GM19467 (cell line): ENCODE results near the gene CDKN2D.
"Not testable (repeated sequence)": the region's sequence is repeated elsewhere in the genome, so short reads cannot be mapped to it uniquely, and the experiment has no call there.

Source experiments
- ATAC-seq: cut with Tn5 transposase; IDR thresholded peaks from one replicate; pipeline ENCODE4 v1.9.1; 2021; ENCODE audit warnings: mild to moderate bottlenecking, moderate library complexity; ENCODE audit not compliant: unreplicated experiment

The CDKN2D gene

DNA sequence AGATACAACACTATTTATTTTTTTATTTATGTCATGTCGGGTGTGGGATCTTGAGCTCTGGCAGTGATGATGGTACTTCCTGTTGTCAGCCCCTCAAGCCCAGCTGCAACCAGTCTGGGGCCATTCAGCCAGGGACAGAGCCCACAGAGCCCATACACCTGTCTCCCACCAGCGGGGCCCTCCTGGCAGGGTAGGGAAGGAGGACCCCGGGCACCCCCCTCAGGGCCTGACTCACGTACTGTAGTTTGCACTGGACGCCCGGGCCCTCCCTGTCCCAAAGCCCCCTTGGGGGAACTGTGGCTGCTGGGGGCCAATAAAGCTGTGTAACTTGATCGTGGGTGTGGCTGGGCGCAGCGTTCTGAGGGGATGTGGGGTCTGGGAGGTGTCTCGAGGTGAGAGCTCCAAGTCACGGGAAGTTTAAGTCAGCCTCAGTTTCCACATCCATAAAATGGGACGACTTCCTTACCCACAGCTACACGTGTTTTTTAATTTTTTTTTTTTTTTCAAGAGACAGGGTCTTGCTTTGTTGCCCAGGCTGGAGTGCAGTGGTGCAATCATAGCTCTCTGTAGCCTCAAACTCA is 15.6 kb downstream of the CDKN2D start:
- ATAC-seq, result no peak

DNA sequence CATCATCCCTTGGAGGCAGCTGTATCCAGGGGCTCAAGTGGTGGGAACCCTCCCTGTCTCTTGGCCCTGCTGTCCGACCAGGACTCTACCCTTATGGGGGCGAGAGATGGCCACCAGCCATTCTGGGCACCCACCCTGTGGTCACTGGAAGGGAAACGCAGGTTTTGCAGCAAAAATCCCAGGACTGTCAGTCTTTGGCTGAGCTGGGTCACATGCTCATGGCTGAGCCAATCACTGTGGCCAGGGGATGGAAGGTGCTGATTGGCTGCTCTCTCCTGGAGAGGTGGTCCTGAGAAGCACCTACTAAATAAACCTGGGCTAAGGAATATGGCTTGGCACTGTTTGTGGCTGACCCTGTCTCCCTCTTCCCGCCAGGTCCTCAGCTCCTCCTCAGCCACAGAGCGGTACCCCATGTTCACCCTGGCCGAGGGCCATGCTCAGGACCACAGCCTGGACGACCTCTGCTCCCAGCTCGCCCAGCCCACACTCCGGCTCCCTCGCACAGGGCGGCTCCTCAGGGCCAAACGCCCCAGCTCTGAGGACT is 16.2 kb downstream of the CDKN2D start:
- ATAC-seq, result no peak

DNA sequence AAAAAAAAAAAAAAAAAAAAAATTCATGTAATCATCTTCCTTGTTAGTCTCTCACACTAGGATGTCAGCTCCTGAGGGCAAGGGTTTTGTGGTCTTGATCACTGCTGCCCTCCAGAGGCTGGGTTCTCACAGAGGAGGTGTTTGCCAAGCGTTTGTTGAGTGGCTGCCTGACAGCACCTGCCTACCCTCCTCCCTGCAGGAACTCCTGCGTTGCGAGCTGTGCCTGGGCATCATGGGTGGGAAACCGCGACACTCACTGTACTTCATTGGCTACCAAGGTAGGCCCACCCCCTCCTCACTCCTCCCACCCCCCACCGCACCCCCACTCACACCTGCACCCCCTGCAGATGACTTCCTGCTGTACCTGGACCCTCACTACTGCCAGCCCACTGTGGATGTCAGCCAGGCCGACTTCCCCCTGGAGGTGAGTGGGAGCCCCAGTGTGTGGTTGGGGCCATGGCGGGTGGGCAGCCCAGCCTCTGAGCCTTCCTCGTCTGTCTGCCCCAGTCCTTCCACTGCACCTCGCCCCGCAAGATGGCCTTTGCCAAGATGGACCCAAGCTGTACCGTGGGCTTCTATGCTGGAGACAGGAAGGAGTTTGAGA is 17.0 kb downstream of the CDKN2D start:
- no peak for ATAC-seq

DNA sequence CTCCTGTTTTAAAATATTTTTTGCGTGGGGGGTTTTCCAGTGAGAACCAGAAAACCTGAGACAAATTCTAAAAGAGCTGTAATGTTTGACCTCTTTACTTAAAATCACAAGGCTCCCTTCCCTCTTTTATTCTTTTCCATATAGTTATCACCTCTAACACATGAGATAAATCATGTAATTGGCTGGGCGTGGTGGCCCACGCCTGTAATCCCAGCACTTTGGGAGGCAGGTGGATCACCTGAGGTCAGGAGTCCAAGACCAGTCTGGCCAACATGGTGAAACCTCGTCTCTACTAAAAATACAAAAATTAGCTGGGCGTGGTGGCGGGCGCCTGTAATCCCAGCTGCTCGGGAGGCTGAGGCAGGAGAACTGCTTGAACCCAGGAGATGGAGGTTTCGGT is 17.8 kb downstream of the CDKN2D start:
- ATAC-seq, result not testable (repeated sequence)

DNA sequence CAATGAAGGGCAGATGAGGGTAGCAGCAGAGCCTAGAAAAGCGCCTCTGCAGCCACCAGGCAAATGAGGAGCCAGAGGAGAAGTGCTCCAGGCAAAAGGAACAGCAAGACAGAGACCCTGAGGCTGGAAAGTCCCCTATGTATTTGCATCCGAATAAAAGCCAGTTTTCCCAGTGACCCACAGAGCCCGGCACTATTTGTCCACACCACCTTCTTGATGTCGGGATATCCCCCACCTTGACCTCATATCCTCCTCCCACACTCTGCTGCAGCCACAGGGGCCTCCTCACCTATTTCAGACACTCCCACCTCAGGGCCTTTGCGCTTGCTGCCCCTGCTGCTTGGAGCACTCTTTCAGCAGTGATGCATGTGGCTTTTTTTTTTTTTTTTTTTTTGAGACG is 18.4 kb downstream of the CDKN2D start:
- no peak for ATAC-seq

DNA sequence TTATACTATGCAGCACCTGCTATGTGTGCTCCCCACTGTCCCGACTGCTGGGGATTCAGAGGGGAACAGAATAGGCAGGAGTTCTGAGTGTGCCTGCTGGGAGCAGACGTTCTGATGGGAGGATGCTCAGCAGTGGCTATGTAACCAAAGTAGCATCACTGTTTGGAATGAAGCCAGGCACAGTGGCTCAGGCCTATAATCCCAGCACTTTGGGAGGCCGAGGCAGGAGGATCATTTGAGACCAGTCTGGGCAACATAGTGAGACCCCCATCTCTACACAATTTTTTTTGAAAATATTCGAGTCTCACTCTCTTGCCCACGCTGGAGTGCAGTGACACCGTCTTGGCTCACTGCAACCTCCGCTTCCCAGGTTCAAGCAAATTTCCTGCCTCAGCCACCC is 19.0 kb downstream of the CDKN2D start:
- ATAC-seq, result no peak

DNA sequence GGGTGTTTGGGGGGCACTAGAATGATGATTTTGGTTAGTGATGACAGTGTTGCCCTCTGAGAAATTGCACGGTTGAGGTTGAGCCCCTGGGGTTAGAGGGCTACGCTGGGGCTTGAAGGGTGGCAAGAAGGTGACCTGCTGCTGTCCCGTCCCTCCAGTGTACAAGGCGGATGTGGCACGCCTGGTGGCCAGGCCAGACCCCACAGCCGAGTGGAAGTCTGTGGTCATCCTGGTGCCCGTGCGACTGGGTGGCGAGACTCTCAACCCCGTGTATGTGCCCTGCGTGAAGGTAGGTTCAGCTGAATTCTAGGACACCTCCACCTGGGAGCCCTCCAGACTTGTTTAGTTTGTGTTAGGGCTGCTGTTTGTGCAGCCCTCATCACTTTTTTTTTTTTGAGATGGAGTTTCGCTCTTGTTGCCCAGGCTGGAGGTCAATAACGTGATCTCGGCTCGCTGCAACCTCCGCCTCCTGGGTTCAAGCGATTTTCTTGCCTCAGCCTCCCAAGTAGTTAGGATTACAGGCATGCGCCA is 20.0 kb downstream of the CDKN2D start:
- no peak for ATAC-seq

DNA sequence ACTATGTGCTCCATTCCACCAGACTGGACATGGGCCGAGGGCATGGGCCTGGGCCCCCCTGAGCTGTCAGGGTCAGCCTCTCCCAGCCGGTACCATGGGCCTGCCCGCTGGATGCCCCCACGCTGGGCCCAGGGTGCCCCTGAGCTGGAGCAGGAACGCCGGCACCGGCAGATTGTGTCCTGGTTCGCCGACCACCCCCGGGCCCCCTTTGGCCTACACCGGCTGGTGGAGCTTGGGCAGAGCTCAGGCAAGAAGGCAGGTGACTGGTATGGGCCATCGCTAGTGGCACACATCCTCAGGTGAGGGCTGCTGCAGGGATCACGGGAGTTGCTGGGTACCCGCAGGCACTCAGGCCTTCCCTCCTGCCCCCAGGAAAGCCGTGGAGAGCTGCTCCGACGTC is 22.0 kb downstream of the CDKN2D start:
- no peak for ATAC-seq

DNA sequence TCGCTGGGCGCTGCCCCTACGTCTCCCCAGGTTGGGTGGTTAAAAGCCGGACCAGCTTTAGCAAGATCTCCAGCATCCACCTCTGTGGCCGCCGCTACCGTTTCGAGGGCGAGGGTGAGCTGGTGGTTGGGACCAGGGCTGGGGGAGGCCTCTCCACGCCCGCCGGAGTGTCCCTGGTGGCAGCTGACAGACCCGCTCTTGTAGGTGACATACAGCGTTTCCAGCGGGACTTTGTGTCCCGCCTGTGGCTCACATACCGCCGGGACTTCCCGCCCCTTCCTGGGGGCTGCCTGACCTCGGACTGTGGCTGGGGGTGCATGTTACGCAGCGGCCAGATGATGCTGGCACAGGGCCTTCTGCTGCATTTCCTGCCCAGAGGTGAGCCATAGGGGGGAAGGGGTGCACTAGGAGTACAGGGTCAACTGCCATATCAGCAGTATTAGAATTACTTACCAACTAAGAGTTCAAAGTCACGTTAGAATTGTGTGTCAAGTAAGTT is 24.0 kb downstream of the CDKN2D start:
- no peak for ATAC-seq

DNA sequence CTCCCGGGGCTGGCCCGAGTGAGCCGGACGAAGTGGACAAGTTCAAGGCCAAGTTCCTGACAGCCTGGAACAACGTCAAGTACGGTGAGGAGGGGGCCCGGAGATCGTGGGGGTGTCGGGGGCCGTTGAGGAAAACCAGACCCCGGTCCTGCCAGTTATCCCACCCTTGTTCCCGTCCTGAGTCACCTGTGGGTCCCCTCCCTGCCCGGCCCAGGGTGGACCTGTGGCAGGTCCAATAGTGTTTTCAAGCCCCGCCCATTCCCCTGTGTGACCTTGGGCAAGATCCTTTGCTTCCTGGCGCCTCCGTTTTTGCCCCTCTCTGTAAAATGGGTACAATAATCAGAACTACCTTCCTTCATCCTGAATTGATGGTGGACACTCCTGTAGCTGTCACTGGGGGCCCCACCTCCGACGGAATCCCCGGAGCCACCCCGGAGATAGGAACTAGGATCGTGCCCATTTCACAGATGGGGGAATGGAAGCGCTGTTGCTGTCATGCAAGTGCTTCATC is 24.5 kb downstream of the CDKN2D start:
- ATAC-seq, result no peak

DNA sequence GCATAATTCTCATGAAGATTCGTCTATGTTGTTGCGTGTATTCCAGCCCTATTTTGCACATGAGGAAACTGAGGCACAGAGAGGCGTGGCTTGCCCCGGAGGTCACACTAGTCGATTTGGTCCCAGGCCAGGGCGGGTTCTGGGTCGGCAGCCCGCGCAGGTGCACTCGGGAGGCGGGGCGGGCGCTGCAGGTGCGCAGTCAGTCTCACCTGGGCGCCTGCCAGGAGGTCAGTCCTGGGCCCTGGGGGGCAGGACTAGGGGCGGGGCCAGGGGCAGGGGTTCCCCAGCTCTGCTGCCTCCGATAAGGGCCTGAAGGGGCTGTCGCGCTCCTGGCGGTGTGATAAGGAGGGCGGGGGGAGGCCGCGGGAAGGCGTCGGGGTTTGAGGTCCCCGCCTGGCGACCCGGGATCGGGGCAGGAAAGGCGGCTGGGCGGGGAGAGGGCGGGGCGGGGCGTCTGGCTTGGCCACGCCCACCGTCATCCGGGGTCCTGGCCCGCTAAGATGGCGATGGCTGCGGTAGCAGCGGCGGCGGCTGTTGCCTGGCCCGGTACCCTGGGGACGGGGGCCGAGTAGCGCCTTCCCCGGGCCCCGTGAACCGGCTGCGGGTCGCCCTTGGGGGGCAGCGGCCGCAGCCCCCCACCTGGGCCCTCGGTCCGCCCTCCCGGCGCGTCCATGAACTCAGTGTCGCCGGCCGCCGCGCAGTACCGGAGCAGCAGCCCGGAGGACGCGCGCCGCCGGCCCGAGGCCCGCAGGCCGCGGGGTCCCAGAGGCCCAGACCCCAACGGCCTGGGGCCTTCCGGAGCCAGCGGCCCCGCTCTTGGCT is 25.1 kb downstream of the CDKN2D start, which contains the start of gene ATG4D:
ATG4D (plus strand) TSS at position 485 of the 822 bp plus-strand sequence; CDS start at position 672, 187 bp downstream.
- ATAC-seq, result no peak

DNA sequence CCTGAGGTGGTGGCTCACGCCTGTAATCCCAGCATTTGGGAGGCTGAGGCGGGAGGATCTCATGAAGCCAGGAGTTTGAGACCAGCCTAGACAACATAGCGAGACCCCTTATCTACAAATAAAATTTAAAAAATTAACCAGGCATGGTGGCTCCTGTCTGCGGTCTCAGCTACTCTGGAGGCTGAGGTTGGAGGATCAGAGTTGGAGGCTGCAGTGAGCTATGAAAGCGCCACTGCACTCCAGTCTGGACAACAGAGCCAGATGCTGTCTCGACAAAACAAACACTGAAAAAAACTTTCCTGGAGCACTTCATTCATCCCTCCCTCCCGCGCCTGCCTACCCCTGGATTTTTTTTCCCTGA is 25.7 kb downstream of the CDKN2D start:
- ATAC-seq, result no peak

DNA sequence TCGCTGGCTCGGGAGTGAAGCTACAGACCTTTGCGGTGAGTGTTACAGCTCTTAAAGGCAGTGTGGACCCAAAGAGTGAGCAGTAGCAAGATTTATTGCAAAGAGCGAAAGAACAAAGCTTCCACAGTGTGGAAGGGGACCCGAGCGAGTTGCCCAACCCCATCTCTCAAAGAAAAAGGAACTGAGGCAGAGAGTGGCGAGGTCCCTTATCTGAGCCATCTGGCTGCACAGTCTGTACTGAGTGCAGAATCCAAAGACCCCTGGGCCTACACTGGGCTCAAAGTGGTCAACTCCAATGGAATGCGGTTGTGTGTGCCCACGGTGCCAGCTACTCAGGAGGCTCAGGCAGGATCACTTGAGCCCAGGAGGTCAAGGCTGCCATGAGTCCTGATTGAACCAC is 29.8 kb downstream of the CDKN2D start:
- not testable (repeated sequence) for ATAC-seq

DNA sequence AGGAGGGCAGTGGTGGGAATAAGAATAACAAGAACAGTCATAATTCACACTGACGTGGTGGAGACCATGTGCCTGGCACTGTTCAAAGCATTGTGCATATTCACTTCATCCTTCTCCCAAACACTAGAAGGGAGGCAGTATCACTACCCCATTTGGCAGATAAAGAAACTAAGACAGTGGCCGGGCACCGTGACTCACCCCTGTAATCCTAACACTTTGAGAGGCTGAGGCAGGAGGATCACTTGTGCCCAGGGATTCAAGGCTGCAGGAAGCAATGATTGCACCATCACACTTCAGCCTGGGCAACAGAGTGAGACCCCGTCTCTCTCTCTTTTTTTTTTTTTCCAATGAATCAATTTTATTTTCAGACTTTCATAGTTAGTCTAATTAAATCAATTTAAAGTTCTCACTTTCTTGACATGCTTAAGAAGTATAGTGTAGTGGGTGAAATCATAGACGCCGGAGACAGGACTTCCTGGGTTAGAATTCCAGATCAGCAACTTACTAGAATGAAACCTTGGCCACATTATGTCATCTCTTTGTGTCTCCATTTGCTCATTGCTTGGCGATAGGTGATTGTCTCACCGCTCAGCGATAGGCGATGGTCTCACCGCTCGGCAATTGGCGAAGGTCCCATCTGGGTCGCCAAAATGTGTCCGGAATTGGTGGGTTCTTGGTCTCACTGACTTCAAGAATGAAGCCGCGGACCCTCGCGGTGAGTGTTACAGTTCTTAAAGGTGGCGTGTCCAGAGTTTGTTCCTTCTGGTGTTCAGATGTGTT is 30.4 kb downstream of the CDKN2D start:
- ATAC-seq, result no peak

DNA sequence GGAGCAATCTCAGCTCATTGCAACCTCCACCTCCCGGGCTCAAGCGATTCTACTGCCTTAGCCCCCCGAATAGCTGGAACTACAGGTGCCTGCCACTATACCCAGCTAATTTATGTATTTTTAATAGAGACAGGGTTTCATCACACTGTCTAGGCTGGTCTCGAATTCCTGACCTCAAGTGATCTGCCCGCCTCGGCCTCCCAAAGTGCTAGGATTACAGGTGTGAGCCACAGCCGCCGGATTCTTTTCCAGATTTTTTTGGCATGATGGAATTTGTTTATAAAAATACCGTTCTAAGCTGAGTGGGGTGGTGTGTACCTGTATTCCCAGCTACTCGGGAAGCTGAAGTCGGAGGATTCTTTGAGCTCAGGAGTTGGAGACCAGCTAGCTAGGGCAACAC is 31.1 kb downstream of the CDKN2D start:
- ATAC-seq, result no peak

DNA sequence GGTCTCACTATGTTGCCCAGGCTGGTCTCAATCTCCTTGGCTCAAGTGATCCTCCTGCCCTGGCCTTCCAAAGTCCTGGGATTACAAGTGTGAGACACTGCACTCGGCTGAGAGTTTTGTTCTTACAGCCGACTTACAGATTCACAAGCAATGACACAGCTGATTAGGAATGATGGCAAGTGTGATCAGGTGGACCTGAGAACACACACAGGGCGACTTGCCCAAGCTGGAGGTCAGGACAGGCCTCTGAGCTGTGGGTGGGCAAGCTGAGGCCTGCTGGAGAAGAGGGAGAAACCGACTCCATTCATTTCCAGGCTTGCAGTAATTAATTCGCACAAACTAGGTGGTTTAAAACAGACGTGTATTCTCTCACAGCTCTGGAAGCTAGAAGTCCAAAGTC is 33.2 kb downstream of the CDKN2D start:
- ATAC-seq, result no peak

DNA sequence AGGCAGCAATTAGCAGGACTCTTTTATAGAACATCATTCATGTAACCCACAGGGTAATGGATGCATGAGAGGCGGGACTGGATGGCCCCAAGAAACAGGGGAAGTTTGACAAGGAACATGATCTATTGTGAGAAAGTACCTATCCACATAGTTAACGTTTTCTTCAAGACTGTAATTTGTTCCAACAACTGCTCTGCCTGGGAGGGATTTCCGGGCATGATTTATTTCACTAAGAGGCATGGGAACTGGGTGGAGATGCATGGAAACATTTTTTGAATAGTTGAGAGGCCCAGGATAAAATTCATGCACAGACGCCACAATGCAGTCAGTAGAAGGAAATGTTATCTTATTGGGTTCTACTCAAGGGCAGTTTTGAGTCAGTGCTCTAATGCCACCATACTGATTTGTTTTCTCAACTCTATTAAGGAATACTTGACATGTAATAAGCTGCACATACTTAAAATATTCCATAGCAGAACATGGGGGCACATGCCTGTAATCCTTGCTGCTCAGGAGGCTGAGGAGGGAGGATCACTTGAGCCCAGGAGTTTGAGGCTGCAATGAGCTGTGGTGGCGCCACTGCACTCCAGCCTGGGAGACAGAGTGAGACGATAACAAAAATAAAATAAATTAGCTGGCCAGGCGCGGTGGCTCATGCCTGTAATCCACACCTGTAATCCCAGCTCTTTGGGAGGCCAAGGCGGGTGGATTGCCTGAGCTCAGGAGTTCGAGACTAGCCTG is 35.0 kb downstream of the CDKN2D start:
- no peak for ATAC-seq

DNA sequence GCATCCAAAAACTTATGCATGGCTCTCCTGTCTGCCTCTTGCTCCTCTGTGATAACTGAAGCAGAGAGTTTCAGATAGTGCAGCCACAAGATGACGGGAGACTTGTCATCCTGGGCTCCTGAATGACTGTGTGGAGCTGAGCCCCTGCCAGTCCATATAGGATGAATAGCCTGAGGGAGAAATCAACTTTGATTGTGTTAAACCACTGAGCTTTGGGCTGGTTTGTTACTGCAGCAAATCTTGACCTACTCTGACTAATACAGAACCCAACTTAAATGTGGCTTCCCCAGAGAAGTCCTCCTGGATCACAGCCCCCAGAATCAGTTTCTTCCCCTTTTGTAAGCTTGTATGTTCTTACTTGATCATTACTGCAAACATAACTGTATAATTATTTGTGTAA is 36.3 kb downstream of the CDKN2D start:
- ATAC-seq, result no peak

DNA sequence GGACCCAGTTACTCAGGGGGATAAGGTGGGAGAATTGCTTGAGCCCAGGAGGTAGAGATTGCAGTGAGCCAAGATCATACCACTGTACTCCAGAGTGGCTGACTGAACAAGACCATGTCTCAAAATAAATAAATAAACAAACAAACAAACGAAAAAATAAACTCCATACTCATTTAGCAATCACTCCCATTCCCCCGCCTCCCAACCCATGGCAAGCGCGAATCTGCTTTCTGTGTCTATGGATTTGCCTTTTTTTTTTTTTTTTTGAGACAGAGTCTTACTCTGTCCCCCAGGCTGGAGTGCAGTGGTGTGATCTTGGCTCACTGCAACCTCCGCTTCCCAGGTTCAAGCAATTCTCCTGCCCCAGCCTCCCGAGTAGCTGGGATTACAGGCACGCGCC is 41.9 kb downstream of the CDKN2D start:
- ATAC-seq, result not testable (repeated sequence)

DNA sequence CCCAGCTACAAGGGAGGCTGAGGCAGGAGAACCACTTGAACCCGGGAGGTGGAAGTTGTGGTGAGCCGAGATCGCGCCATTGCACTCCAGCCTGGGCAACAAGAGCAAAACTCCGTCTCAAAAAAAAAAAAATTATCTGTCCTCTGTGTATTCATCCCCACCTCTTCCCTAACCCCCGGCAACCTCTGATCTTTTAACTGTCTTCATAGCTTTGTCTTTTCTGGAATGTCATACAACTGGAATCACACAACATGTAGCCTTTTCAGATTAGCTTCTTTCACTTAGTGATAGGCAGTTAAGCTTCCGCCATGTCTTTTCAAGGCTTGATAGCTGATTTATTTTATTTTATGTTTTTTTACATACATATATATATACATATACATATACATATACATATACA is 43.1 kb downstream of the CDKN2D start:
- no peak for ATAC-seq
